NOMO-1 treated with dmso at 0.1 percent for 144 hours (cell line): ENCODE measurements around the gene APOD.
"Not testable (repeated sequence)": the region's sequence is repeated elsewhere in the genome, so short reads cannot be mapped to it uniquely, and the experiment has no call there.

ENCODE experiments used
- DNase-seq: peaks from one replicate; lab custom pipeline; 2025; ENCODE audit not compliant: unreplicated experiment; lab: John Stamatoyannopoulos, UW

The APOD gene

GRCh38 chr3:195617784-195618659, 34.3 kb upstream of the APOD start:
- DNase-seq, result not testable (repeated sequence)

GRCh38 chr3:195617134-195617533, 33.4 kb upstream of the APOD start:
- not testable (repeated sequence) for DNase-seq

GRCh38 chr3:195616681-195617080, 32.9 kb upstream of the APOD start:
- DNase-seq, result no peak

GRCh38 chr3:195615952-195616537, 32.3 kb upstream of the APOD start:
- DNase-seq, result not testable (repeated sequence)

- DNase-seq, result not testable (repeated sequence)
Measured at GRCh38 chr3:195614672-195615504, 31.1 kb upstream of the APOD start.

GRCh38 chr3:195613468-195614069, 29.8 kb upstream of the APOD start:
- DNase-seq, result no peak

- no peak for DNase-seq
Measured at GRCh38 chr3:195612075-195612800, 28.5 kb upstream of the APOD start.

GRCh38 chr3:195609229-195609628, 25.5 kb upstream of the APOD start:
- no peak for DNase-seq

GRCh38 chr3:195601785-195602184, 18.0 kb upstream of the APOD start:
- not testable (repeated sequence) for DNase-seq

GRCh38 chr3:195601382-195601781, 17.6 kb upstream of the APOD start:
- DNase-seq, result no peak

- not testable (repeated sequence) for DNase-seq
Measured at GRCh38 chr3:195599926-195600325, 16.2 kb upstream of the APOD start.

- not testable (repeated sequence) for DNase-seq
Measured at GRCh38 chr3:195599516-195599915, 15.8 kb upstream of the APOD start.

GRCh38 chr3:195597848-195598247, 14.1 kb upstream of the APOD start:
- no peak for DNase-seq

GRCh38 chr3:195597229-195597628, 13.5 kb upstream of the APOD start:
- no peak for DNase-seq

- no peak for DNase-seq
Measured at GRCh38 chr3:195596765-195597171, 13.0 kb upstream of the APOD start.

- DNase-seq, result no peak
Measured at GRCh38 chr3:195595785-195596531, 12.2 kb upstream of the APOD start.

GRCh38 chr3:195591852-195592251, 8.1 kb upstream of the APOD start:
- no peak for DNase-seq

GRCh38 chr3:195591220-195591619, 7.5 kb upstream of the APOD start:
- no peak for DNase-seq

GRCh38 chr3:195590381-195590780, 6.6 kb upstream of the APOD start:
- not testable (repeated sequence) for DNase-seq

- not testable (repeated sequence) for DNase-seq
Measured at GRCh38 chr3:195589796-195590195, 6.1 kb upstream of the APOD start.
